ENCODE results near the gene HES1.
"Not testable (repeated sequence)": the region's sequence is repeated elsewhere in the genome, so short reads cannot be mapped to it uniquely, and the experiment has no call there.

DNA sequence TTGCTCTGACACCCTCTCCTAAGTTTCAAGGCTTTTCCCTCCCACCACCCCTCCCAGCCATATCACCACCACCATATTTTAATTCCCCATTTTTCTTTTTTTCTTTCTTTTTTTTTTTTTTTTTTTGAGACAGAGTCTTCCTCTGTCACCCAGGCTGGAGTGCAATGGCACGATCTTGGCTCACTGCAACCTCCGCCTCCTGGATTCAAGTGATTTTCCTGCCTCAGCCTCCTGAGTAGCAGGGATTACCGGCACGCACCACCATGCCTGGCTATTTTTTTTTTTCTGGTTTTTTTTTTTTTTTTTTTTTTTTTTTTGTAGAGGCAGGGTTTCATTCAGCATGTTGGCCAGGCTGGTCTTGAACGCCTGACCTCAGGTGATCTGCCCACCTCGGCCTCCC, 44.1 kb upstream of the HES1 start:
- TF ChIP-seq MXI1 (conservative IDR thresholded peaks at IDR 0.05; ENCODE audit: poor library complexity, severe bottlenecking); RAD21 (conservative IDR thresholded peaks at IDR 0.05); EZH2 (IDR thresholded peaks at IDR 0.05; ENCODE audit: borderline replicate concordance, insufficient read depth, low read length, poor library complexity, severe bottlenecking): not testable (repeated sequence)

All from neural cell (in vitro differentiated cells).